B cell (primary cell): ENCODE results near the gene LRRC32. TPM values are rescaled to one million over a fixed set of nuclear protein-coding genes. Genes with fewer than 3 reads are reported as not detected.

Experiments used
- ATAC-seq: fragments of 200-7000 bp; cut with Tn5 transposase; one replicate; pipeline ENCODE4 v1.10.0; 2021; ENCODE audit warnings: low read depth, mild to moderate bottlenecking, moderate number of reproducible peaks, moderate library complexity
- CTCF ChIA-PET: fragments of 350-600 bp; sonication (Branson Sonifier 250); formaldehyde crosslinking; loops from one replicate; lab custom pipeline; 2021; ENCODE audit warnings: antibody characterized with exemption, inconsistent platforms; lab: Charles Lee
- POLR2A ChIA-PET: fragments of 350-600 bp; sonication (Branson Sonifier 250); formaldehyde crosslinking; loops from one replicate; lab custom pipeline; 2021; ENCODE audit warnings: antibody characterized with exemption; lab: Charles Lee
- DNase-seq: peaks from one replicate; pipeline ENCODE4 v3.0.0; 2013
- H2AFZ ChIP-seq: 2 replicates; pipeline ENCODE4 v1.6.1; 2012; ENCODE audit warnings: mild to moderate bottlenecking, low read depth, low read length; ENCODE audit not compliant: insufficient read depth, poor library complexity, severe bottlenecking
- H3K27ac ChIP-seq, 2 donors: 1 replicate in 1 of 2; 2 replicates in 1 of 2; pipeline ENCODE4 v1.5.1; 2012 to 2013; ENCODE audit warnings: low read length in 2 of 2, mild to moderate bottlenecking in 2 of 2, moderate library complexity in 1 of 2
- H3K27me3 ChIP-seq, 4 experiments: fragments of 200-600 bp in 1 of 4; sonication (generic) in 1 of 4; replicated peaks in 1 of 4; 1 replicate in 2 of 4; 2 replicates in 2 of 4; pipeline versions ENCODE4 v1.6.1 to v1.7.0; 2013 to 2016; ENCODE audit warnings: low read length in 3 of 4, mild to moderate bottlenecking in 2 of 4, mixed read lengths in 1 of 4, moderate library complexity in 1 of 4; ENCODE audit not compliant: insufficient read depth in 4 of 4, control insufficient read depth in 3 of 4; ENCODE audit errors: control extremely low read depth in 1 of 4
- H3K36me3 ChIP-seq, 2 experiments: replicated peaks in 1 of 2; 1 replicate in 1 of 2; 2 replicates in 1 of 2; pipeline versions ENCODE4 v1.6.1 to v1.7.1; 2013; ENCODE audit warnings: low read length in 1 of 2; ENCODE audit not compliant: insufficient read depth in 2 of 2, control insufficient read depth in 1 of 2; ENCODE audit errors: control extremely low read depth in 1 of 2, extremely low read depth in 1 of 2
- H3K4me1 ChIP-seq, 2 donors: fragments of 200-600 bp in 1 of 2; sonication (generic) in 1 of 2; 1 replicate in 1 of 2; 2 replicates in 1 of 2; pipeline versions ENCODE4 v1.5.1 to v1.6.1; 2013 to 2017; ENCODE audit warnings: low read length in 2 of 2; ENCODE audit not compliant: control insufficient read depth in 2 of 2, insufficient read depth in 2 of 2
- H3K4me2 ChIP-seq: replicated peaks from 2 replicates; pipeline ENCODE3; 2012; ENCODE audit warnings: mild to moderate bottlenecking, low read depth, low read length; ENCODE audit not compliant: poor library complexity, severe bottlenecking
- H3K4me3 ChIP-seq, 5 experiments: fragments of 200-600 bp in 1 of 5; sonication (generic) in 1 of 5; 1 replicate in 3 of 5; 2 replicates in 2 of 5; pipeline versions ENCODE4 v1.5.1 to v1.7.0; 2011 to 2016; ENCODE audit warnings: low read length in 4 of 5, mild to moderate bottlenecking in 4 of 5, low read depth in 2 of 5, control low read depth in 1 of 5, moderate library complexity in 1 of 5; ENCODE audit not compliant: insufficient read depth in 1 of 5; ENCODE audit errors: control extremely low read depth in 1 of 5, extremely low read depth in 1 of 5
- H3K79me2 ChIP-seq: fragments of 200-600 bp; sonication (generic); one replicate; pipeline ENCODE4 v1.6.0; 2016; ENCODE audit warnings: low read length; ENCODE audit not compliant: control insufficient read depth, insufficient read depth
- H3K9ac ChIP-seq: fragments of 200-600 bp; sonication (generic); 2 replicates; pipeline ENCODE4 v1.6.1; 2017; ENCODE audit warnings: mild to moderate bottlenecking, low read length, moderate library complexity
- H3K9me3 ChIP-seq, 3 donors: one replicate each; pipeline versions ENCODE4 v1.6.1 to v1.7.1; 2013; ENCODE audit warnings: low read length in 2 of 3; ENCODE audit not compliant: control insufficient read depth in 2 of 3, insufficient read depth in 1 of 3; ENCODE audit errors: control extremely low read depth in 1 of 3
- H4K20me1 ChIP-seq: 2 replicates; pipeline ENCODE4 v1.6.0; 2012; ENCODE audit warnings: mild to moderate bottlenecking, low read length; ENCODE audit not compliant: insufficient read depth, control insufficient read depth, poor library complexity, severe bottlenecking
- H3K27ac Mint-ChIP-seq: one replicate; pipeline ENCODE4 v1.8.0; 2021; ENCODE audit warnings: mixed read lengths
- H3K27me3 Mint-ChIP-seq: one replicate; pipeline ENCODE4 v1.8.0; 2021; ENCODE audit warnings: mixed read lengths
- H3K4me1 Mint-ChIP-seq: one replicate; pipeline ENCODE4 v1.8.0; 2021; ENCODE audit warnings: mixed read lengths
- H3K4me3 Mint-ChIP-seq: one replicate; pipeline ENCODE4 v1.8.0; 2021; ENCODE audit warnings: mixed read lengths
- H3K9me3 Mint-ChIP-seq: one replicate; pipeline ENCODE4 v1.8.0; 2022; ENCODE audit warnings: mixed read lengths; ENCODE audit not compliant: insufficient read depth
- CTCF ChIP-seq: fragments of 200-600 bp; IDR thresholded peaks from one replicate; pipeline ENCODE4 v1.8.0; 2022; ENCODE audit warnings: antibody characterized with exemption, mild to moderate bottlenecking
- EZH2 ChIP-seq: IDR thresholded peaks from 2 replicates; pipeline ENCODE4 v1.6.1; 2012; ENCODE audit warnings: borderline replicate concordance, low read depth, mild to moderate bottlenecking, moderate library complexity, low read length; ENCODE audit not compliant: insufficient read depth, poor library complexity, severe bottlenecking
- intact Hi-C: fragments of 100-400 bp; cut with micrococcal nuclease; formaldehyde crosslinking; loops from one replicate; pipeline ENCODE4 v1.10.0; 2022
- polyA plus RNA-seq: library from polyadenylated mRNA; depleted of rRNA; stranded (reverse); fragments of >200 nt; gene quantifications from 2 replicates; pipeline ENCODE4 v1.2.3, GENCODE V29; 2012
- total RNA-seq, 2 donors: library from RNA; stranded (reverse); fragments of 120-200 nt in 1 of 2; gene quantifications; 1 replicate in 1 of 2; 2 replicates in 1 of 2; pipeline versions ENCODE4 v1.2.3 to v1.2.4, GENCODE V29; 2013 to 2022

Gene LRRC32
- total and polyA plus RNA-seq, 2 donors (not counting 1 experiment from before 2014, with no cell fraction given) = 0.60 to 1.4 TPM

DNA sequence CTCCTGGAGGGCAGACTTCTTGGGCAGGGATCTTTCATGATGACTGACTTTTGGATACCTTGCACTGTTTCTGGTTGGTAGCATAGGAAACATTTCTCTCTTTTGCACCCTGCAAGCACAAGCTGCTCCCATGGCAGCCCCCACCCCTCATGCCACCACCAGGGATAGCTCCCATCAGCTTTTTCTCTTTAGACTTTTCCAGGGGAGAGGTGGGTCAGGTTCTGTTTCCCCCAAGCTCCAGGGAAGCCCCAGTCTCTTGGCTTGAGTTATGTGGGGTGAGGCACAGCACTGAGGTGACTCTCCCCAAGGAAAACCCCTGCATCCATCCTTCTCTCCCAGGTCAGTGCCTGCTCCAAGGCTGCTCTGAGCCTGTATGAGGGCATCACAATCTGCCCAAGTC lies 22.5 kb downstream of the LRRC32 start:
- peaks cover 44% of the 10 kb centered on the region for H3K27me3 Mint-ChIP-seq
- POLR2A ChIA-PET = no interaction called here
- ATAC-seq = no peak

More for the DNA sequence above, 22.5 kb downstream of the LRRC32 start:
- no peaks in the 10 kb centered on the region for H3K36me3 ChIP-seq
- peaks cover 0 to 8% (median 2%) of the 10 kb centered on the region in 3 donors for H3K9me3 ChIP-seq
- H3K79me2 ChIP-seq = no peaks in the 10 kb centered on the region
- CTCF ChIA-PET = no interaction called here
- TF ChIP-seq CTCF = no peak
- no peak for TF ChIP-seq EZH2
- no peak overlapping the region for H2AFZ ChIP-seq
- Mint-ChIP-seq H3K9me3 (no peaks in the 10 kb centered on the region), H3K4me3 (no peak overlapping the region), H3K4me1 (peaks cover 3% of the 10 kb centered on the region), H3K27ac (no peak overlapping the region)
- H3K4me3 ChIP-seq = no peak overlapping the region
- intact Hi-C loops = no loop called here
- no peaks in the 10 kb centered on the region for H4K20me1 ChIP-seq
- no peak overlapping the region for H3K9ac ChIP-seq
- no peak overlapping the region for H3K4me2 ChIP-seq
- no peak for DNase-seq
- no peak overlapping the region for H3K27ac ChIP-seq
- peaks cover 0 to 15% (median 9%) of the 10 kb centered on the region in 4 experiments for H3K27me3 ChIP-seq
- no peaks in the 10 kb centered on the region for H3K4me1 ChIP-seq
